GM21390 (cell line): Measurements from ENCODE around the gene GSDMA.

Experiments used
- ATAC-seq: cut with Tn5 transposase; IDR thresholded peaks from one replicate; pipeline ENCODE4 v1.9.1; 2021; ENCODE audit not compliant: unreplicated experiment

GSDMA gene

GRCh38 chr17:40019140-40019991 is 56.6 kb downstream of the GSDMA start:
- no peak for ATAC-seq

GRCh38 chr17:40020146-40020545 is 57.3 kb downstream of the GSDMA start:
- ATAC-seq, result no peak

- ATAC-seq, result no peak
Observed at GRCh38 chr17:40021451-40021971, 58.7 kb downstream of the GSDMA start.

GRCh38 chr17:40022497-40022896 is 59.7 kb downstream of the GSDMA start:
- ATAC-seq, result no peak

- ATAC-seq, result no peak
Observed at GRCh38 chr17:40022961-40023541, 60.2 kb downstream of the GSDMA start.

DNA sequence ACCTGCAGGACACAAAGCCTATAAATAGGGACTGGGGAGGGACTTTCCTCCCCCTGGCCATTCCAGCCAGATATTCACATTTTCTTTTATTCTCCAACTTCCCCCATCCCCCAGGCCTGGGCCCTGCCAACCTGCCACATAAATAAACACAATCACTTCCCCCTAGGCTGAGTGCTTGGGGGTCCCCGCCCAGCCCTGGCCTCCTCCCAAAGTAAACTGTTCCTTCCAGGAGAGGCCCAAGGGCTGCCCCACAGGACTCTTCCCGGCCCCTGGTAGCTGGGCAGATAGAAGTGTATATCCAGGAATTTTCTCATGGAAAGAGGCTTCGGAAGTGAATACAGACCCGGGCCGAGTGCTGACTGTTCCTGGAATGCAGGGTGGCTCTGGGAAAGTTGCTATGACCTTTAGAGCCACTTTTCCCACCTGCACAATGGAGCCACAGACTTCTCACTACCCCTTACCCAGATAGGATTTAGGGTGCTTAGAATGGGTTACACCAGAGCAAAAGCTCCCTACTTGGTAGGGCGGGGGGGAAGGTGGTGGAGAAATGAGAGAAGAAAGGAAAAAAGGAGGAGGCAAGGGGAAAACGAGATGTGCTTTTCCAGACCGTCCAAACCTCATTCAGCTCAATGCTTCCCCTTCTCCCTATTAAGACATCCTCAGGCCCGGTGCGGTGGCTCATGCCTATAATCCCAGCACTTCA is 60.9 kb downstream of the GSDMA start:
- ATAC-seq, result no peak

- ATAC-seq, result no peak
Observed at GRCh38 chr17:40024901-40025300, 62.1 kb downstream of the GSDMA start.

DNA sequence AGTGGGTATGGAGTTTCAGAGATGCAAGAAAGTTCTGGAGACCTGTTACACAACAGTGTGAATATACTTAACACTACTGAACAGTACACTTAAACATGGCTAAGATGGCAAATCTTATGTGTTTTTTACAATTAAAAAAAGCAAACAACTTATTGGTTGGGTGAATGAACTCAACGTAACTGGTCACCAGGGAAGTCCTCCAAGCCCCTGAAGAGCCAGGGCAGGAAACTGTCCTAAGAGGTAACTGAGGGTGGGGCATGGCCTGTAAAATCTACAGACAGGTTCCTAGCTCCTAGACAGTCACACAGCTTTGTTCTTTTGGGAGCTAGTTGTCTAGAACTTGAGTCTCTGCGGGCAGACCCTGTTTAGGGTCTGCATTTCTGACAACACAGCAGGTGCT is 62.8 kb downstream of the GSDMA start:
- ATAC-seq, result no peak

DNA sequence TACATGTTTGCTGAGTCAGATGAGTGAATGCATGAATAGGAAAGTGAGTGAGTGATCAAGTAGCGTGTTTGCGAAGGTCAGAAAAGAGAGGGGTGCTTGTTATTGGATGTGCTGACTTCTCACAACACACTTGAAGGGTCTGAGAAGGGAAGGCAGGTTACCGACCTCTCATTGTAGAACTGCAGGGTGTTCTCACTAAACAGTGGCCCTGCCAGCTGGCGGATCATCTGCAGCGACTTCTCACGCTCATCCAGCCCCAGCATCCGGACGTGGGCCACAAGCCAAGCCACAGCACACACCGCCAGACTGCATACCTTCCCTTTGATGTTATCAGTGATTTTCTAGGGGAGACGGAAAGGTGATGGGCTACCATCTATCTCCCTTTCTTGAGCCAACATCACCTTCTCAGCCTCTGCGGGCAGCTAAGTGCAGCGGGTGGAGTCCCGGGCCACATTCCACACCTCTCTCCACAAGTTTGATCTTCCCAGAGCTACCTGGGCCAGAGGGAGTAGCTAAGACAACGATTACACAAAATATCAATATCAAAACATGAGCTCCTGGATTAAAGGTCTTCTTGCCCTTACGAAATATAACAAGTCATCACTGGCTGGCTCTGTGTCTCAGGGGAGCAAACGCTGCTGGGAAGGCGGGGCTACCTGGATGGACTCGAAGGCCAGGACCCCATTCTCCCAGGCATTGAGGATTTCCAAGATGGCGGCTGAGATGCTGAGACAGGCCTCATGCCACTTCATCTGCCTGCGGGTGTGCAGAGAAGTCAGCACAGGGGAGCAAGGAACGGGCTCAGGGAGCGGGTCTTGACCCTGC is 63.4 kb downstream of the GSDMA start:
- ATAC-seq, result no peak

DNA sequence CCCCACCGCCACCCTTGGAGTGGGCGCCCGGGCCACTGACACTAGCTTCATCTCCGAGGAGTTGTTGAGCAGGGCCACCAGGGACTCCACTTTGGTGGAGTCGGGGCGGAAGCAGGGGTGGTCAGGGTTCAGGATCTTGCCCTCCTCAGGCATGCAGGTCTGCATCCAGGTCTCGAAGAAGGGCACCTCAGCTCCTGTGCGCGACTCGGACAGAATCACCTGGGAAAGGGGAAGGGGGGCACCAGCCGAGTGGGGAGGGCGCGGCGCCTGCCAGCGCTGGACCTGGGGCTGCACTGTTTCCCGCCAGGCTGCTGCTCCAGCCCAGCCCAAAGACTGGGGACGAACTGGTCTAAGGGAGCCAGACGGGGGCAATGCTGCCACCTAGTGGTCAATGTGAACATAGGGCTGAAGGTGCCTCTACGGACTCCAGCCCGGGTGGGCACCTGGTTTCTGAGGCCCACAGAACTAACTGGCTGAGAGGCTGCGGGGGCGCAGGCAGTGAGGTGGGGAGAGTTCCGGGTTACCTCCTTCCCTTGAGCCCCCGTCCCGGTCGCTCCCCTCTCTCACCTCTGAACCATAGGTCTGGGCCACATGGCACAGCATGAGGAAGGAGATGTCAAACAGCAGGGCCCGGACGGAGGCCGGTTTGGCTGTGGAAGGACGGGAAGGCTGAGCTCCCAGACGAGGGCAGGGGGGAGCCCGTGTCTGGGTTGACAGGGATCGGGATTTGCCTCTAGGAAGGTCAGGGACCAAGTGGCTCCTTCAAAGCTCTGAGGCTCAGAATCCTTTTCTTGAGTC is 64.2 kb downstream of the GSDMA start:
- ATAC-seq, result no peak
